NCI-H1048 (cell line): ENCODE data around the gene CD46.
"Not testable (repeated sequence)": the region's sequence is repeated elsewhere in the genome, so short reads cannot be mapped to it uniquely, and the experiment has no call there.

Source experiments
- DNase-seq: peaks from one replicate; lab custom pipeline; 2025; lab: John Stamatoyannopoulos, UW

Gene CD46

DNA sequence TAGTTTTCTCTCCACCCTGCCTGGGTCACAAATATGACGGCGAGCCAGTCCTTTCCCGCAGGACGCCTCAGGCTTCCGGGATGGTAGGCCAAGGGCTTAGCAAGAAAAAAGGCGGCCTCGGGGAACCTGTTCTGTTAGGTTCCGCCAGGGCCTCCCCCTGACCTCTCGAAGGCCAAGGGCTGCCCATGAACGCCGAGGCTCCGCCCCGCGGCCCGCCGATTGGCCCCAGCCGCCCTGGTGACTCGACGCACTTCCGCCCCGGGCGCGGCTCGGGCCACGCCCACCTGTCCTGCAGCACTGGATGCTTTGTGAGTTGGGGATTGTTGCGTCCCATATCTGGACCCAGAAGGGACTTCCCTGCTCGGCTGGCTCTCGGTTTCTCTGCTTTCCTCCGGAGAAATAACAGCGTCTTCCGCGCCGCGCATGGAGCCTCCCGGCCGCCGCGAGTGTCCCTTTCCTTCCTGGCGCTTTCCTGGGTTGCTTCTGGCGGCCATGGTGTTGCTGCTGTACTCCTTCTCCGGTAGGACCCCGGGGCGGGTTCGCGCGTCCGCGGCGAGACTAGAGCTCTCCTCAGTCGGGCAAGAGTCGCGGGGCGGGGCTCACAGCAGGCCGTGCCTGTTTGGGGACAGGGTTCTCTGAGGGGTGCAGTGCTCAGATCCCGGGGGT is at the start of gene CD46:
Gene CD46, plus strand, starts transcription at position 265 of the 666 bp plus-strand sequence. Its CDS starts 159 bp downstream, at position 424.
- peak; percentile 99 for DNase-seq

DNA sequence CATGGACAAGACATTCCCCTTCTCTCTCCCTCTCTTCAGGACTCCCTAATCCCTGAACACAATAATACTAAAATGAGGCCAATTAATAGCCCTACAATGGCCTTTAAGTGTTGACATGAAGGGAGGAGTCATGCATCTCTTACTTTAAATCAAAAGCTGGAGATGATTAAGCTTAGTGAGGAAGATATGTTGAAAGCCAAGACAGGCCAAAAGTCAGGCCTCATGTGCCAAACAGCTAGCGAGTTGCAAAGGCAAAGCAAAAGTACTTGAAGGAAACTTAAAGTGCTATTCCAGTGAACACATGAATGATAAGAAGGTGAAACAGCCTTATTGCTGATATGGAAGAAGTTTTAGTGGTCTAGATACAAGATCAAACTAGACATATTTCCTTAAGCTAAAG is 49.5 kb upstream of the CD46 start:
- DNase-seq = no peak

- no peak for DNase-seq
These were observed 48.1 kb upstream of the CD46 start for GRCh38 chr1:207703712-207704111.

- not testable (repeated sequence) for DNase-seq
These were observed 43.9 kb upstream of the CD46 start for GRCh38 chr1:207708004-207708403.

- no peak for DNase-seq
These were observed 40.6 kb upstream of the CD46 start for GRCh38 chr1:207711285-207711684.

GRCh38 chr1:207712701-207713100 is 39.2 kb upstream of the CD46 start:
- not testable (repeated sequence) for DNase-seq

DNA sequence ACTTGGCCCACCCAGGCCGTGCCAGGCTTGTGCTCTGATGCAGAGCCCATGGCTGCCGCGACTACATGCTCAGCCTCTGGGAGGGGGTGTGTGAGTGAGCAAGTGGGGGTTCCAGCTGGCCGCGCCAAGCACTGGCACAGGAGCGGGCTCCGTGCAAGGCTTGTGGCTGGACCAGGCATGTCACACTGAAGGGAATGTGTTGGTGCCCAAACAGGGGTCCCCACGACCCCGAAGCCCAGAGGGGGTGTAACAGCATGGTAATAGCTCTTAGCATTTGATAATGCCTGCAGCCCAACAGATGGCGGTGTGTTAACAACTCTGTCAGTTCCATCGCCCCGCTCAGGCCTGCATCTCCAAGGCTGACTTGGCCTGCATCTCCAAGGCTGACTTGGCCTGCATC is 38.3 kb upstream of the CD46 start:
- DNase-seq = no peak

- no peak for DNase-seq
These were observed 32.6 kb upstream of the CD46 start for GRCh38 chr1:207719234-207719633.

DNA sequence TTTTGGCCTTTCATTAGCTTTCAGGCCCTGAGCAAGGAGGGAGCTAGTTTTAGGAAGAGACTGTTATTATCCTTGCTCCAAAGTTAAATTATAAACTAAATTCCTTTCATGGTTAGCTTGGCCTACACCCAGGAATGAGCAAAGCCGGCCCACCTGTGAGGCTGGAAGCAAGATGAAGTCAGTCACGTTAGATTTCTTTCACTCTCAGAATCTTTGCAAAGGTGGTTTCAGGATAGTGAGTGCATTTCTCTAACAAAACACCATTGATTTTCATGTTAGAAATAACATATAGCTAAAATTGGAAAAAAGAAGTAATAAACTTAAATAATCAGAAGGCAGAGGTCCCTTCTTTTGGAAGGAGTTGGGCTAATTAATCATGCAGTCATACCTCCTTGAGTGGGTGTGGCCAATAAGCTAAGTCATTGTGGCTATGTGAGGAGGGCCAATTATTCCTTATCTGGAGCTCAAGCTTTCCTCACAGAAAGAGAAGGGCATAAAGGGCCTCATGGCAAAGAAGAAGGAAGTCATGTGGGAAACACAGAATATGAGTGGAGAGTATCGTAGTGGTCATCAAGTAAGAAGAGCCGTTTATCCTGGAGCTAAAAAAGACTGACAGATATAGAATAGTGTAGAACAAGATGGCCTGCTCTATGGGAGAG is 23.5 kb upstream of the CD46 start:
- not testable (repeated sequence) for DNase-seq

DNA sequence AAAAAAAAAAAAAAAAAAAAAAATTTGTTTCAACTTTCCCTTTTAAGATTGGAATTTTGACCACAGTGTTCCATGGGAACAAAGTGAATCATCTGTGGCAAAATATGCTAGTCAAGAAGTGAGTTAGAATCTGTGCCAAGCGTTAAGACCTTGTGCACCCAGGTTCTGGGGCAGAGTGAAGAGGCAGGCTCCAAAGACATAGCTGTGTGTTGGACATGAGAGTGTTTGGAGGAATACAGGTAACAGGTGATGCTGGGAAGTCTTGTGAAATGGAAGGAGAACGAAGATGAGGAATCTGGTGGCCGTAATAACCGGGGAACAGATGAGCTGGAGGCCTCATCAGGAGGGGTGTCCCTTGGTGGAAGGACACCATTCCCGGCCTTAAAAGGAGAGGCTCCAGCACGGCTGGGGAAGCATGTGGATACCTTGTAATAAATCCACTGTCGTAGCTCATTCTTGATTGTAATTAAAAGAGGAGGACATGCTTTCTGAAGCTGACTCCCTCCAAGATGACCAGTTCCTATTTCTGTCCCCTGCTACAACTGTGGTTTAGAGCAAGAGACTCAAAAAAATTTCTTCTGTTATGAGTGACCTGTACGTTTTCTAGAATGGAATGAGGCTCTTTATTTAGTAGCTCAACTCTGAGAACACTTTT is 14.2 kb upstream of the CD46 start:
- not testable (repeated sequence) for DNase-seq

GRCh38 chr1:207738158-207738659 is 13.6 kb upstream of the CD46 start:
- DNase-seq = not testable (repeated sequence)

DNA sequence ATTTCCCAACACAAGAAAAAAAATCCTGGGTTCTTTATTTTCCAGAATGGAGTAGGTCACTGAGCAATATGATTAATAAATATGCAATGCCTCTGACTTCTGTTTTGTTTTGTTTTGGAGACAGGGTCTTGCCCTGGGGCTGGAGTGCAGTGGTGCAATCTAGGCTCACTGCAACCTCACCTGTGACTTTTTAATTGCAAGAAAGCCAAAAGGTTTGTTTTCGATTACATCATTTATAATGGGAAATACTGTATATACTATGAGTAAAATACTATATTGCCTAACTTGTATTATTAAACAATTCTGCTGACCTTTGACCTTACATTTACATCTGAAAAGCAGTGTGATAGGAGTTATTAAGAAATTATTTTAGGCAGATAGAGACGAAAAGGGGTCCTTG is 11.6 kb upstream of the CD46 start:
- DNase-seq = no peak

DNA sequence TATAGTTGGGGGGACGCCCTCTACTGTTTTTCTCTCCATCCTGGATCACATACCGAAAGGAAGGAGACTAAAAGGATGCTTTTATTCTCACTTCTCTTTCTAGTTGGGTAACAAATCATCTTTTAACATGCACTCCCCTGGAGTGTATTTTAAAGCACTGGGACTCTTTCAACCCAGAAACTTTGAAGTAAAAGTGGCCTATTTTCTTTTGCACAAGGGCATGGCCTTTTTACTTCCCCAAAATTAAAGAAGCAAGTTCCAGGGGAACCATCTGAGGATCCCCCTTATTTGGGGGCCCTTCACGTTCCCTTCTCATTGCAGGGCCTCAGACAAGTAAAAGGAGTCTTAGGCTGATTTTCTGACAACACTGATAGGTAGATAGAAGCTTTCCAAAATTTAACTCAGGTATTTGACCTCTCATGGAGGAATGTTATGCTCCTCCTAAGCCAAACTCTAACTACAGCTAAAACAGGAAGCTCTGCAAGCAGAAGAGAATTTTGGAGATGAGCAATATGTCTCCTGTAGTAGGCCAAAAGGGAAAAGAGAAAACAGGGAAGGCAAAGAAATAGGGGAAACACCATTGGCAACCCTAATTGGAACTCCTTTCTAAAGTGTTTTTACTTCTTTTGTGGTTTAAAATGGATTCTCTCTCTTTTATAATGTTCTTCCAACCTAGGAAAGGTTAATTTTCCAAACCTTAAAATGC is 8.9 kb upstream of the CD46 start:
- DNase-seq = no peak

DNA sequence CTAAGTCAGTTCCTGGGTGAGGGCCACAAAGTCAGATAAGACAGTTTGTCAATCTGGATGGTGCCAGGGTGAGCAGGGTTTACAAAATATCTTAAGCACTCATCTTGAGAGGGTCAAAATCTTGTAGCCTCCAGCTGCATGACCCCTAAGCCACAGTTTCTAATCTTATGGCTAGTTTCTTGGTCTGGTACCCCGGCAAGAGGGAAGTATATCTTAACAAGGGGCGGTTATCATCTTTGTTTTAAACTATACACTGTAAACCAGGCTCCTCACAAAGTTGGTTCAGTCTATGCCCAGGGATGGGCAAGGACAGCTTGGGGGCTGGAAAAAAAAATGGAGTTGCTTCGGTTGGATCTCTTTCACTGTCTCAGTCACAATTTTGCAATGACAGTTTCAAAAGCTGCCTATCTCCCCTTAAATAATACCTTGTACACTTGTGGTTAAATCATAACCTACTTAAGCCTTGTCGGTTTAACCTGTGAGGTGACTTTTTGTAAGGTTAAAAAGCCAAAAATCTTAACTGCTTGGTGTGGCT is 7.8 kb upstream of the CD46 start:
- no peak for DNase-seq

- DNase-seq = no peak
These were observed 6.6 kb upstream of the CD46 start for GRCh38 chr1:207745285-207745684.

GRCh38 chr1:207745839-207746767 is 5.8 kb upstream of the CD46 start:
- no peak for DNase-seq

- peak; percentile 86 for DNase-seq
These were observed 4.0 kb upstream of the CD46 start for GRCh38 chr1:207747627-207748492.

- DNase-seq = peak; percentile 83
These were observed 2.9 kb upstream of the CD46 start for GRCh38 chr1:207748737-207749528.

DNA sequence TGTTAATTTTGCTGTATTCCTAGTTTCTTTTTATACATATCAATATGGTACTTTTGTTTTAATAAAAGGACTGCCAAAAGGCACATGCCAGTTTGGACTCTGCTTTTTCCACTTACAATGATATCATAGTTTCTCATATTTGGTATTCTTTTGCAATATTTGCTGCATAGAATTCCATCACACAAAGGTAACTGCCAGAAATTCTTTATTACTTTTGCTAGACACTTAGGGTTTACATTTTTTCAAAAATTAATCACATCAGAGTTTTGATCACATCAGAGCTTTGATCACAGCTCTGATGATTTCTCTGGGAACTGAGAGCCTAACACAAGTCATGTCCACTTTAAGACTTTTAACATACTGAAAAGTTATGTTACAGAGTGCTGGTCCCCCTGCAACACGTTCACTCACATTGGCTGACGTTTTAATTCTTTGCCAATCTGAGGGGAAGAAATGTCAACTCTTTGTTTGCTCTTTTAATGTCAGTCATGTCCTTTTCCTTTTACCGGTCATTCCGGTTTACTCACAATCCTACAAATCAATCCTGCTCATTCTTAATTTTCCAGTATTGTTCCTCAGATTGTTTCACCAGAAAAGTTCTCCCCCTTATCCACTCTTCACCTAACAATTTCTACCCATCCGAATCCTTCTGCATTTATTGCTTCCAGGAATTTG is 1.1 kb upstream of the CD46 start:
- no peak for DNase-seq
